Measurements from ENCODE around the gene ROCK2. TPM values are rescaled to one million over a fixed set of nuclear protein-coding genes. Genes with fewer than 3 reads are reported as not detected.

The ROCK2 gene
- total and polyA plus RNA-seq, 7 donors, result 15.2 to 74.8 (median 43.5) TPM

- Histone ChIP-seq H3K4me1 (peaks cover 2 to 62% (median 51%) of the 10 kb centered on the region in 4 donors), H3K4me3 (no peak overlapping the region), H3K27ac (peak overlapping the region; percentile 76 to 92 (median 90)), H3K27me3 (no peaks in the 10 kb centered on the region), H3K9me3 (no peaks in the 10 kb centered on the region), H3K36me3 (no peaks in the 10 kb centered on the region)
- intact Hi-C loops (cut with DNase I), result loop anchor here (1.0 kb wide), 1 partner anchor 37 kb away; no protein-coding TSS in a partner anchor
- no peak for DNase-seq
- 88 to 90% methylated on average over 7 of the region's 7 CpGs for WGBS, 2 donors
- no peak for TF ChIP-seq CTCF (IDR thresholded peaks at IDR 0.05)
- TF ChIP-seq EP300 (IDR thresholded peaks at IDR 0.05), result no peak
- TF ChIP-seq POLR2AphosphoS5 (IDR thresholded peaks at IDR 0.05), result no peak
- no peak for TF ChIP-seq POLR2A (IDR thresholded peaks at IDR 0.05)
Measured at GRCh38 chr2:11375689-11376027, 31.2 kb upstream of the ROCK2 start.

GRCh38 chr2:11375025-11375688 lies 30.7 kb upstream of the ROCK2 start:
- no peak for DNase-seq
- no peaks in the 10 kb centered on the region for H3K27me3 ChIP-seq
- H3K36me3 ChIP-seq, result no peaks in the 10 kb centered on the region
- peak overlapping the region; percentile 76 to 92 (median 90) for H3K27ac ChIP-seq
- no peaks in the 10 kb centered on the region for H3K9me3 ChIP-seq
- intact Hi-C loops (cut with DNase I), result loop anchor here (1.0 kb wide), 1 partner anchor 37 kb away; no protein-coding TSS in a partner anchor
- peak overlapping the region in 1 of 4 donors; percentile 35 for H3K4me3 ChIP-seq
- WGBS, 2 donors, result 42 to 68% methylated on average over 15 of the region's 15 CpGs
- peaks cover 2 to 65% (median 51%) of the 10 kb centered on the region in 4 donors for H3K4me1 ChIP-seq
- TF ChIP-seq POLR2AphosphoS5 (IDR thresholded peaks at IDR 0.05) (peak in 1 of 4 donors; percentile 35), CTCF (IDR thresholded peaks at IDR 0.05) (no peak), EP300 (IDR thresholded peaks at IDR 0.05) (peak in 1 of 4 donors; percentile 33), POLR2A (IDR thresholded peaks at IDR 0.05) (no peak)

DNA sequence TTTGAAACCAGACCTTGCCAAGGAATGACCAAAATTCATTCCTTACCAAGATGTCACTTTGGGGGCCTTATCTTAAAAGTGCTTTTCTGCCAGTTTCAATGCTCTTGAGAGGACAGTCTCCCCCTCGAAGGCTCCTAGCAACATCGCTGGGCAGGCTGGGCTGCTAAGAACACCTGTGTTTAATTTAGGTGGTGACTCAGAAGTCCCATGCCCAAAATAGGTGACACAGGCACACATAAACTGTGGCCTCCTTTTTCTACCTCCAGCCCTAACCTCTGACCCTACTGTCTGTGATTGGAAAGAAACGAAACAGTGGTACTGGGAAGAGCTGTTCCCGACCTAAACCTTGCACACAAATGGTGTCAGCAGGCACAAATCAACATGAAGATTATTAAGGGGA lies 28.7 kb upstream of the ROCK2 start:
- 67 to 86% methylated on average over 4 of the region's 4 CpGs for WGBS, 2 donors
- Histone ChIP-seq H3K4me3 (no peak overlapping the region), H3K36me3 (no peaks in the 10 kb centered on the region), H3K27ac (peak overlapping the region; percentile 76 to 92 (median 90)), H3K4me1 (peaks cover 0 to 54% (median 45%) of the 10 kb centered on the region in 4 donors), H3K27me3 (no peaks in the 10 kb centered on the region), H3K9me3 (no peaks in the 10 kb centered on the region)
- DNase-seq, result no peak
- intact Hi-C loops (cut with DNase I), result no loop called here
- TF ChIP-seq EP300 (IDR thresholded peaks at IDR 0.05) (no peak), POLR2A (IDR thresholded peaks at IDR 0.05) (no peak), CTCF (IDR thresholded peaks at IDR 0.05) (no peak), POLR2AphosphoS5 (IDR thresholded peaks at IDR 0.05) (no peak)

GRCh38 chr2:11371092-11371937 lies 26.9 kb upstream of the ROCK2 start:
- Histone ChIP-seq H3K4me3 (no peak overlapping the region), H3K27ac (no peak overlapping the region), H3K9me3 (no peaks in the 10 kb centered on the region), H3K36me3 (no peaks in the 10 kb centered on the region), H3K27me3 (no peaks in the 10 kb centered on the region), H3K4me1 (peaks cover 0 to 47% (median 43%) of the 10 kb centered on the region in 4 donors)
- 63 to 87% methylated on average over 17 of the region's 17 CpGs for WGBS, 2 donors
- no peak for DNase-seq
- intact Hi-C loops (cut with DNase I), result no loop called here
- TF ChIP-seq POLR2A (IDR thresholded peaks at IDR 0.05) (no peak), EP300 (IDR thresholded peaks at IDR 0.05) (no peak), POLR2AphosphoS5 (IDR thresholded peaks at IDR 0.05) (no peak), CTCF (IDR thresholded peaks at IDR 0.05) (no peak)

All from sigmoid colon (tissue), 7 donors.